HG02588 (cell line): ENCODE data around the gene COL18A1.

Experiments used
- ATAC-seq: cut with Tn5 transposase; IDR thresholded peaks from one replicate; pipeline ENCODE4 v1.9.1; 2021; ENCODE audit warnings: mild to moderate bottlenecking, moderate library complexity; ENCODE audit not compliant: unreplicated experiment

The COL18A1 gene

DNA sequence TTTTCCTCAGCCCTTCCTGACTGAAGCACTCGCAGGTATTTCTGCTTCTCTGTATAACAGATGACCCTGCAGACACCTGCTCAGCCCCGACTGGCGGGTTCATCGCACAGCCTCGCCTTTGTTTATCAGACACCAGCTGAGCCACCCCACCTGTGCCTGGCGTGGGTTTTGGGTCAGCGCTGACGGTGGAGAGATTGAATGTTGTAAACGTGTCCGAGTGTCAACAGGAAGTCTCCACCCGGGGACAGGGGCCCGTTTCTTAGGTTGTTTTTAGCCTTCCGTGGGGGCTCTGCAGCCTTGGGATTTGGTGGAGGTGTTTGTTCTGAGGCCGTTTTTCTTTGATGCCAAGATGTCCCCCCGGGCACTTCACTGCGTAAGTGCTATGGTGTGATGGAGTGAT lies 60.1 kb downstream of the COL18A1 start:
- no peak for ATAC-seq

DNA sequence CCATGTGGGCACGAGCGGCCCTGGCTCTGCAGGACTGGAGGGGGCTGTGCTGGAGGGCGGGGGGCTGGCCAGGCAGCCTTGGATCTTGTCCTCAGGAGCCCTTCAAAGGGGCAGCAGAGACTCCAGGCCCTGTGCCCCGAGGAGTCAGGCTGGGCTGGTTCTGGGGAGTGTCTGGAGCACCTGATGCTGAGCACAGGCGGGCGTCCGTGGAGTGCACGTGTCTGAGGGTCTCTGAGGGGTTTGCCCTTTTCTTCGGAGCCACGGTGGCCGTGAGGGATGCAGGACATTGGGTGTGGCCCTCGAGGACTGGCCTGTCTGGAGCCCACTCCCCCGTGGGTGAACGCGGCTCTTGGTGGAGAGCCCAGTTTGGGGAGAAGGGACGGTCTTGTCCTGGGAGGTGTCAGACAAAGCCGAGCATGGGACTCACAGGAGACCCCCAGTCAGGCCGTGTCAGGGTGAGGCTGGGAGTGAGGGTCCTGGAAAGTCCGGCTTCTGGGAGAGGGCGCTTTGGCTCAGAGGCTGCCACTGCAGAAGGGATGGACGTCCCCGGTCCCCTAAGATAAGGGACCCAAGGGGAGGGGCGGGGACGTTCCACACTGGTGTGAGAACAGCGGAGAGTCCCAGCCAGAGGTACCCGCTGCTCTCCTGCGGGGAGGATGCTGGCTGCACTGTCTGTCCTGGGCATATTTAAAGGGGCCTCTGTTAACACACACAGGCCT lies 60.8 kb downstream of the COL18A1 start:
- no peak for ATAC-seq

DNA sequence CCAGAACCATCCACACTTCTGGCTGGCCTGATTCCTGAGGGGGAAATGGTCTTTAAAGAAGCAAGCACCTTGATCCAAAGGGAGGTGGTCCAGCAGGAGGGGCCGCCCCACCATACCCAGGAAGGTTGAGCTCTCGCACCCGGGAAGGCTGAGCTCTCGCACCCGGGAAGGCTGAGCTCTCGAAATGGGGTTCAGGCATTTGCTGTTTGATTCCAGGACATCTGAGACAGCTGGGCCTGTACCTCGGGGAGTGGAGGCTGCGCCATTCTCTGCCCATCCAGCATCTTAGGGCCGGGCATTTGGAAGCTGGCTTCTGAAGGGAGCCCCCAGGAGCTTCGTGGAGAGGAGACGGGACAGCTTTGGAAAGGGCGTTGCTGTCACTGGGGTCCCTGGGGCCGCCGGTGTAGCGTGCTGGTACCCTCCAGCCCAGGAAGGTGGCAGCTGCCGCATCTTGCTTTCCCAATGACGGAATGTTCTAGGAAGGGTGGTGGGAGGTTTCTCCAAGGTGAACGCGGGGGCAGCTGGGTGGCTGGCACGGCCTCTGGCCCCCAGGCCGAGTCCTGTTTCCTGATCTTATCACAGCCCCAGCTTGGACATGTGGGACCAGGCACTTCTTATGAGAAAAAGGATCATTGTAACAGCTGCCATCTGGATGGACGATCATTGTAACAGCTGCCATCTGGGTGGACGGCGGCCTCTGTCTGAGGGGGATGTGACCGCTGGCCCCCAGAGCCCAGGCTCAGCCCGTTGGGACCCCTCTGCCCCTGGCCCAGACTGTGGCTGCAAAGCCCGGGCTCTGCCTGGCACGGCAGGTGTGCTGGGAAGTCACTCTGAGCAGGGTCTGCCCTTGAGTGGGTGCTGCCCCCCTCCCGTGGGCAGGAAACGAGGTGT lies 61.6 kb downstream of the COL18A1 start:
- no peak for ATAC-seq

DNA sequence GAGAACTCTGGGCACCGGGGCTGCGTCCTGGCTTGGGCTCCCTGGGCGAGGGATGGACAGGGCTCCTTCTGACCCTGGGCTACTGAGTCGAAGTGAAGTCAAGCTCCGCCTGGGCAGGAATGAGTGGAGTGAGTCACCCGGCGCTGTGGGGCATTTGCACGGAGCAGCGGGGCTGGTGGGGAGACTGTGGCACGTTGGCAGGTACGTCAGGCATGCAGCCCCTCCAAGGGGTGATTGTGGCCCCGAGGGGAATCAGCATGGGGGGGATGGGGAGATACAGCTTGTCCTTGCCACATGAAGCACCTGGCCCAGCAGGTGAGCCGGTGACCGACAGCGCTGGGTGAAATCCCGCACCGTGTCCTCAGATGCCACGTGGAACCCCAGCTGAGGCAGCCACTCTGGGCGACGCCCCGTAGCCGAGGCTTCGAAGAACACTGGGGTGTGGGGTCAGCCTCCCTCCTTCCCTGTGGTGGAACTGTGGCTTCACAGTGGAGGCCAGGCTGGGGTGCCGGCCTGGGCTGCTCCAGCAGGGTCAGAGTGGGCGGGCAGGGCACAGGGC lies 62.3 kb downstream of the COL18A1 start:
- ATAC-seq: no peak

DNA sequence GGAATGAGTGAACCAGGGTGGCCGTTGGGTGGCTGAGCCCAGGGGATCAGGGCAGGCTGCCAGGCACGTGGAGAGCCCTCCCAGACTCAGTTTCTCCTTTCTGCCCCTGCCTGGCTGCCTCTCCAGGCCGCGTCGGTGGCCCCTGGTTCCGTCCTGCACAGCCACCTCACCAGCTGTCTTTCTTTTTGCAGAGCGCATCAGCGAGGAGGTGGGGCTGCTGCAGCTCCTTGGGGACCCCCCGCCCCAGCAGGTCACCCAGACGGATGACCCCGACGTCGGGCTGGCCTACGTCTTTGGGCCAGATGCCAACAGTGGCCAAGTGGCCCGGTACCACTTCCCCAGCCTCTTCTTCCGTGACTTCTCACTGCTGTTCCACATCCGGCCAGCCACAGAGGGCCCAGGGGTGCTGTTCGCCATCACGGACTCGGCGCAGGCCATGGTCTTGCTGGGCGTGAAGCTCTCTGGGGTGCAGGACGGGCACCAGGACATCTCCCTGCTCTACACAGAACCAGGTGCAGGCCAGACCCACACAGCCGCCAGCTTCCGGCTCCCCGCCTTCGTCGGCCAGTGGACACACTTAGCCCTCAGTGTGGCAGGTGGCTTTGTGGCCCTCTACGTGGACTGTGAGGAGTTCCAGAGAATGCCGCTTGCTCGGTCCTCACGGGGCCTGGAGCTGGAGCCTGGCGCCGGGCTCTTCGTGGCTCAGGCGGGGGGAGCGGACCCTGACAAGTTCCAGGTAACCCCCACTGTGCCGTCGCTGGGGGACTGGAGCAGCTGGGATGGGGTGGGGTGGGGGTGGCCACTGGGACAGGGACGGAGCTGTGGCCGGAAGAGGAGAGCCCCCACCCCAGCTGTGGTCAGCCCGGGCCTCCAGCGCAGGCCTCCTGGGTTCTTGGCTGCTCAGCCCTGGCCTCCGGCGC lies 63.3 kb downstream of the COL18A1 start:
- no peak for ATAC-seq

DNA sequence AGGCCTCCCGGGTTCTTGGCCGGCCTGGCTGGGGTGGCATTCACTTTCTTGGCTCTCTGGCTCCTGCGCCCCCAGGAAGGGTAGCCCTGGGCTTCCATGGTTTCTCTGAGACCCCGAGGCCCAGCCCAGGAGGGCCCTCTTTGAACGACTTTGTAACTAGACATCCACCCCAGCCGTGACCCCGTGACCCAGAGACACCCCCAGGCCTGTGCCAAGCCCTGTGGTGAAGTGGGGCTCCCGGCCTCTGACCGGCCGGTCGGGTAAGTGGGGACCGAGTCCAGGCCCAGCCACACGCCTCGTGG lies 64.0 kb downstream of the COL18A1 start:
- no peak for ATAC-seq

DNA sequence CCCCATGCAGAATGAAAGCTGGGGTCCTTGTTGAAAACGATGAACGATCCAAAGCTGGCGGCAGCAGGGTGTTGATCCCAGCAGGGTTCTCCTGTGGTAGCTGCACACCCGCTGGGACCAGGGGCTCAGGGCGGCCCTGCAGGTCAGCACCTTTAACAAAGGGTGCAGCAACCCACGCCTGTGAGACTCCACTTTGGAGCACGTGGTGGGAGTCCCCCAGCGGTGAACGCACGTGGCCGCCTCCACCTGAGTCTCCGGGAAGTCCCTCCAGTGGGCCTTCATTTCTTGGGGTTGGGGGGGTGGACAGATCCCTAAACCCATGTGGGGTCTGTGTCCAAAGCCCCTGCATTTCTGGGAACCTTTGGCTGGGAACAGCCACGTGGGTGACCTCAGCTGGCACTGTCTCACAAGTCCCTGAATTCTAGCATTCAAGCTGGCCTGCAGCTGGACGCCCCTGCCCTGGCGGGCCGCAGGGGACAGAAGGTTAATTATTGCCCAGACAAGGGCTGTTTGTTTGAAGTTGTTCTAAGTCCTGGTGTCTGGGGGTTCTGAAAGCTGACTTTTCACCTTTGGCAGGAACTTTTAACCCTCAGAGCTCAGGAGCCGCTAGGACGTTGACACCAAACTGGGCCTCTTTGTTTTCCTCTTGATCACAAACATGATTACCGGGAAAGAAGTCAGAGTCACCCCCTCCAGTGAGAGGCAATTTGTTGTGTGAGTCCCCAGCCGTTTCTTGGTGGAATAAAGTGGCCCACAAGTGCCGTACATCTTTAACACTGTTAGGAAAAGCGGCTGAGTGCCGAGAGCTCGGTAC lies 64.5 kb downstream of the COL18A1 start:
- no peak for ATAC-seq

DNA sequence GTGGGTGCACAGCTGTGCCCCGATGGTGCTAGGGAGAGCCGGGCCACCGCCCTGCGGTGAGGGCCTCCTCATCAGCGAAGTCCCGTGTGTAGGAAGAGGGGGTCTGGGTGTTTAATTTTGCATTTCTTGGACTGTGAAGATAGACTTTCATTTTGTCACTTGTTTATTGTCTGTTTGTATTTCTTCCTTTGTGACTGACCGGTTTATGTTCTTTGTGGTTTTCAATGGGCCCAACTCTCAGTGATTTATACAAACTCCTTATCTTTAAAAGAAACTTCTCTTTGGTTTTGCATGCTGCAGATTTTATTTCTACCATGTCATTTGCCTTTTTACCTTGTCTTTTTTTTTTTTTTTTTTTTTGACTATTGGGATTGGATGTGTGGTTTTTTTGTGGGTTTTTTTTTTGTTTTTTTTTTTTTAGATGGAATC lies 65.1 kb downstream of the COL18A1 start:
- no peak for ATAC-seq

DNA sequence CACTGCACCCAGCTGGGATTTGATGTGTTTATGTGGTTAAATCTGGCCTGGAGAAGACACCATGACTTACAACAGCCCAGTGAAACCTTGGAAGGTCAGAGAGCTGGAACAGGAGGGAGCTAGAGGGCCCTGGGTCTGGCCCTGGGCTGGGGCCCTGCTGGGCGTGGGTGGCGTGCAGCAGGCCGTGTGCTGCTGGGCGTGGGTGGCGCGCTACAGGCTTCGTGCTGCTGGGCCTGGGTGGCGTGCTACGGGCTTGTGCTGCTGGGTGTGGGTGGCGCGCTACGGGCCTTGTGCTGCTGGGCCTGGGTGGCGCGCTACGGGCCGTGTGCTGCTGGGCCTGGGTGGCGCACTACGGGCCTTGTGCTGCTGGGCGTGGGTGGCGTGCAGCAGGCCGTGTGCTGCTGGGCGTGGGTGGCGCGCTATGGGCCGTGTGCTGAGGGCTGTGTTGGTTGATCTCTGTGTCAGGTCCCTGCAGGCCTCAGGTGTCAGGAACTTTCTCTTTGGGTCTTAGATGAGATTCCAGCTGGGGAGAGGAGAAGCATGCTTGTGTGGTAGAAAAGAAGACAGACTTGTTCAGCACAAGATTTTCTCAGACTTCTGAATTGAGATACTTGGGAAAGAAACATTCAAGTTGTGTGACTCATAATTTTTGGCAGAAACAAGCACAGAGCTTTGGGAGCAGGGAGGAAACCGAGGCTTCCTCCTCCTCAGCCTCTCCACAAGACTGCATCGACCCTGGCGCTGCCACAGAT lies 66.0 kb downstream of the COL18A1 start:
- no peak for ATAC-seq

DNA sequence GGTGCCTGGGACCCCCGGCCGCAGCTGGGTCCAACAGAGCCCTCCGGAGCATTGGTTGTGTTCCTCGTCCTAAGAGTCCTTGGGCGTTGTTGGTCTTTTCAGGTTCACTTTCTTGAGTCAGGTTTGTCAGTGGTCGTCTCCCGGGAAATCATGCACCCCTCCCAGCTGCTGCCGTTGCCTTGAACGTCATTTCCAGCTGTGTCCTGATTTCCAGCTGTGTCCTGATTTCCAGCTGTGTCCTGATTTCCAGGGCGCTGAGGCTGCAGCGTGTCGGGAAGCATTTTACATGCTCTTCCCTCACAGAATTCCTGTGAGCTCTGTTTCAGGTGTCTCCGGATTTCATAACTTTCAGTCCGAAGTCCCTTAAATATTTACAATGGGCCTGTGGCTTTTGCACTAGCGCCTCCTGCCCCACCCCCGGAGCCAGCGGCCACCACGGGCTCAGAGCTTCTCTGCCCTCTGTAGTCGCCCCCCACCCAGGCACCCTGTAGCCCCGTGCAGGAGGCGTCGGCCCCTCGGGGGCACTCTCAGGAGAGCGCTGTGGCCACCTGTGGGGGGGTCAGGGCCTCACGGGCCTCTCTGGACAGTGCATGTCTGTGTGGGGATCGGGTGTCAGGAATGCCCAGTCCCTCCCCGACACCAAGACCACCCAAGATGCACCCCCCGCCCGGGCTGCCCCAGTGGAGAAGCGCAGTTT lies 66.7 kb downstream of the COL18A1 start:
- no peak for ATAC-seq

DNA sequence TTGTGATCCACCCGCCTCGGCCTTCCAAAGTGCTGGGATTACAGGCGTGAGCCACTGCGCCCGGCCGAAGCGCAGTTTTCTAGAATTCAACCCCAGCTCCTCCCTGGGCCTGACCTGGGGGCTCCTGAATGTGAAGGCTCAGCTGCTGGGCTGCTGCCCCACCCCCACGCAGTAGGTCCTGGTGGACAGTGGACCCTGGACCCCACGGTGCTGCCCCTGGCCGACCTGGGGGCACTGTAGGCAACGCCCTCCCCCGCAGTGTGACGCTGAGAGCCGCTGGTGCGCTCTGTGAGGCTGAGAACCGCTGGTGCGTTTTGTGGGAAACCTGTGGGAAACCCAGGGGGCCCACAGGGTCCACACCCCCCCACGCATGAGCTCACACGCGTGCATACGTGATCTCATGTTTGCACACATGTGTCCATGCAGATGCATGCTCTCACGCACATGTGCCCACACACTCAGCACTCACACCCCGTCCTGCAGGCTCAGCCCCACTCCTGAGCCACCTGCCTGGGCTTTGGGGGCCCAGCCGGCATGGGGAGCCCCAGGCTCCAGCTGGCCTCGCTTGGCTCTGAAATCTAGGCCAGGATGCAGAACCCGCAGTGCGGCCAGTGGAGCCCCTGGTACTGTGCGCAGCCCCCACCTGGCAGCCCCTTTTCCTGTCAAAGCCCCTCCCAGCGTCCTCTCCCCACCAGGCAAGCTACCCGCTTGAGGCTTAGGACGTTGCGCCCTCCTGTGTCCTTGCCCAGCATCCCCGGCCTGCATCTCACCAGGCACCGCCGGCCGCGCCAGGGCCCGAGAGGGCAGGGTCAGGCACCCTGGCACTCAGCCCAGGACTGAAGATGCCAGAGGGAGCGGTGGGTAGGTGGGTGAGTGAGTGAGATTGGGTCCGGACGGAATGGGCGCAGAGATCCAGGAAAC lies 67.7 kb downstream of the COL18A1 start:
- ATAC-seq: no peak

DNA sequence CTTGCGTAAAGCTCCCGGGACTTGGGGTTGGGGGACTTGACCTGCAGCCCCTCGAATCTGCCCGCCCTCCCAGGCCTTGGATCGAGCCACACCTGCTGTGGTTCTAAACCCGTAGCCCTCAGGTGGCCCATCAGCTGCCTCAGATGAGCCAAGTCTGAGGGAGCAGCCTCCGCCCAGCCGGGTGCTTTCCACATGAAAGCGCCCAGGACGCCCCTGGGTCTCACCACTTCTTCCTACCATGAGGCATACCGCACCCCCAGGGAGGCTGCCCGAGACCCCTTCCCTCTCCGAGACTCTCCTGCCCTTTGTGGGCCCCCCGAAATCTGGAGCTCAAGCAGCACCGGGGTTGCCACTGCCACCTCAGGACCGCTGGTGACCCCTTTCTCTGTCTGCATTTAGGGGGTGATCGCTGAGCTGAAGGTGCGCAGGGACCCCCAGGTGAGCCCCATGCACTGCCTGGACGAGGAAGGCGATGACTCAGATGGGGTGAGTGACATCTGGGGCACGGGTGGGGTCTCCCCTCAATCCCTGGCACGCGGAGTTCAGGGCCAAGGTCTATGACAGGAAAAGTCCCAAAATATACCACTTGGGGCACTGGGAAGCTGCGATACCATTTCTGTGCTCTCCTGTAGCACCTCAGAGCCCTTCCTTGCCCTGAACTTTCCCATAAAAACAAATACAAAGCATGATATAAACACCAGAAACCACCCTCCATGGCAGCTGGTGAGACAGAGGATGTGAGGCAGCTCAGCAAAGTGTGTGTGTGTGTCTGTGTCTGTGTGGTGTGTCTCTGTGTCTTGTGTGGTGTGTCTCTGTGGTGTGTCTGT lies 68.7 kb downstream of the COL18A1 start:
- ATAC-seq: no peak

DNA sequence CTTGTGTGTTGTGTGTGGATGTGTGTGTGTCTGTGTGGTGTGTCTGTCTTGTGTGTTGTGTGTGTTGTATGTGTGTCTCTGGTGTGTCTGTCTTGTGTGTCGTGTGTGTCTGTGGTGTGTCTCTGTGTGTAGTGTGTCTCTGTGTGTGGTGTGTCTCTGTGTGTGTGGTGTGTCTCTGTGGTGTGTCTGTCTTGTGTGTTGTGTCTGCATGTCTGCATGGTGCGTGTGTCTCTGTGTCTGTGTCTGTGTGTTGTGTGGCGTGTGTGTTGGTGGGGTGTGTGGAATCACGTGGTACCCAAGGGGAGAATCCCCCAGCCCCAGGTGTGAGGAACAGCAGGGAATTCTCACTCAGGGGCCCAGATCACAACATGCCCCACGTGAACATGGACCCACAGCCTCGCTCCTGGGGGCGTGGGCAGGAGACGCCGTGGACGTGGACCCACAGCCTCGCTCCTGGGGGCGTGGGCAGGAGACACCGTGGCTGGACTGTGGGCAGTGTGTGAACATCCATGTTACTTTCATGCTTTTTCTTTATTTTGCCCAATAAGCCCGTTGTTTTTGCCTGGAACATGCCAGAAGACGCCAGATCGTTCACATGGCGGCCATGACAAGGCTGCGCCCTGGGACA lies 69.5 kb downstream of the COL18A1 start:
- ATAC-seq: no peak

DNA sequence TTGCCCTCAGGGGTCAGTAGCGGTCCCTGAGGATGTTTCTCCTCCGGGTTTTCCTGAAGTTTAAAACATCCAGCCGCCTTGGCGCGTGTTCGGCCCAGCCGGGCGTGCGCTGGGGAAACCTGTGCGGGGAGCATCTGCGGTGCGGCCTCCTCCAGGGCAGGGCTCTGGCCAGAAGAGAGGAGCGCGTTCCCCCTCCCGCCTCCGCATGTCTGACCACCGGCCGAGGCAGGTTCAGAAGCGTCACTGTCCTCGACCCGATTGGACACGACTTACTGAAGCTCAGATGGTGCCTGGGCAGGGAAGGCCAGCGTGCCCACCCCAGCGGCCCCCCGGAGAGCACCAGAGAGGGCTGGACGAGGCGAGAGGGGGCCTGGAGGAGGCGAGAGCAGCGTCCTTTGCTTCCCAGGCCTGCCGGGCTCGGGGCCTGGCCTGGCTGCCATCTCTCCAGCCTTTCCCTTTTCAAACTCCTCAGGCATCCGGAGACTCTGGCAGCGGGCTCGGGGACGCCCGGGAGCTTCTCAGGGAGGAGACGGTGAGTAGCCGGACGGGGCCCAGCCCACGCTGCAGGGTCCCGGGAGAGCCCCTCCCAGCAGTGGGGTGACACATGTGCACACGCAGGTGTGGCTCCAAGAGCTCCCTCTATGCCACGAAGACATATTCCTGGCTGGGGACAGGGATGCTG lies 70.2 kb downstream of the COL18A1 start:
- no peak for ATAC-seq

DNA sequence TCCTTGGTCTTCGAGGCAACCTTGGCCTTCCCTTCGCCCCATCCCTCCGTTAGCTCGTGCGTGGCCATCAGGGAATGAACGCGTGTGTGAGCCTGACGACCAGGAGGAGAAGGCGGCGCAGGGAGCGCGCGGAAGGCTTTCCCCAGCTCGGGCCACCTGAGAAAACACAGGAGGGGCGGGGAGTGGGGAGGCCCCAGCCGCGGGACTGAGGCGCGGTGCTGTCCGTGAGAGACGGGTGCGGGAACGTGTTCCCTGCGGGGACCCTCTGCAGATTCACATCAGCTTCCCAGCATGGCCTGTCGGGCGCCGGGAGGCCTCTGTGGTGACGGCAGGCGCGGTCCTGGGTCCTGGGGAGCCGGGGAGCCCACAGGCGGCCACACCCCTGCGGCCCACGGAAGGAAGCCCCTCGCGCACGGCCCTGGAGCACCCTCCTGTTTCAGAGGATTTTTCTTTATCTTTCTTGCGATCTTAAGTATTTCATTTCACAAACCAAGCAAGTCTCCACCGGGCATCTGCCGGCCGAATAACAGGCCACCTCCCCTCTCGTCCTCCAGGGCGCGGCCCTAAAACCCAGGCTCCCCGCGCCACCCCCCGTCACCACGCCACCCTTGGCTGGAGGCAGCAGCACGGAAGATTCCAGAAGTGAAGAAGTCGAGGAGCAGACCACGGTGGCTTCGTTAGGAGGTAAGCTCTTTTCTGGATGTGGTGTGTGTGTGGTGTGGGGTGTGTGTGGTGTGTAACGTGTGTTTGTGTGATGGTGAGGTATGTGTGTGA lies 71.0 kb downstream of the COL18A1 start:
- no peak for ATAC-seq
